Erythroblast (primary cell): Measurements from ENCODE around the gene B3GNT9.

Experiments used
- GATA1 ChIP-seq: IDR thresholded peaks from 2 replicates; pipeline ENCODE4 v1.6.1; 2011; ENCODE audit warnings: low read depth, mild to moderate bottlenecking, control low read depth, low read length, moderate library complexity
- POLR2A ChIP-seq: IDR thresholded peaks from 2 replicates; pipeline ENCODE4 v1.6.1; 2011; ENCODE audit warnings: mild to moderate bottlenecking, low read length

DNA sequence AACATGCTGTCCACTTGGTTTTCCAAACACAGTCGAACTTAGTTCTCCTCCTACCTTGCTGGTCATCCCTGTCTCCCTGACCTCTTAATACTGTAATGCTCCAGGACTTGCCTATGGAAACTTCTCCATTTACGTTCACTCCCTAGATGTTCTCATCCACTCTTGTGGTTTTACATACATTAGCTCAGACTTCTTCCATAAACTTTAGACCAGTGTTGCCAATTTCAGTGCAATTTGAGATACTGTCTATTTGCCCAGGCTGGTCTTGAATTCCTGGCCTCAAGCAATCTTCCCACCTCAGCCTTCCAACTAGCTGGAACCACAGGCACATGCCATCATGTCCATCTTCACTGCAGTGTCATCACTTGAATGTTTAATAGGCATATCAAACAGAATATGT, 31.5 kb upstream of the B3GNT9 start:
- no peak for TF ChIP-seq POLR2A
- TF ChIP-seq GATA1, result no peak
